NOMO-1 treated with dmso at 0.1 percent for 144 hours (cell line): ENCODE data around the gene DNAJC22.
"Not testable (repeated sequence)": the region's sequence is repeated elsewhere in the genome, so short reads cannot be mapped to it uniquely, and the experiment has no call there.

Experiments
- DNase-seq: peaks from one replicate; lab custom pipeline; 2025; ENCODE audit not compliant: unreplicated experiment; lab: John Stamatoyannopoulos, UW

Gene DNAJC22

DNA sequence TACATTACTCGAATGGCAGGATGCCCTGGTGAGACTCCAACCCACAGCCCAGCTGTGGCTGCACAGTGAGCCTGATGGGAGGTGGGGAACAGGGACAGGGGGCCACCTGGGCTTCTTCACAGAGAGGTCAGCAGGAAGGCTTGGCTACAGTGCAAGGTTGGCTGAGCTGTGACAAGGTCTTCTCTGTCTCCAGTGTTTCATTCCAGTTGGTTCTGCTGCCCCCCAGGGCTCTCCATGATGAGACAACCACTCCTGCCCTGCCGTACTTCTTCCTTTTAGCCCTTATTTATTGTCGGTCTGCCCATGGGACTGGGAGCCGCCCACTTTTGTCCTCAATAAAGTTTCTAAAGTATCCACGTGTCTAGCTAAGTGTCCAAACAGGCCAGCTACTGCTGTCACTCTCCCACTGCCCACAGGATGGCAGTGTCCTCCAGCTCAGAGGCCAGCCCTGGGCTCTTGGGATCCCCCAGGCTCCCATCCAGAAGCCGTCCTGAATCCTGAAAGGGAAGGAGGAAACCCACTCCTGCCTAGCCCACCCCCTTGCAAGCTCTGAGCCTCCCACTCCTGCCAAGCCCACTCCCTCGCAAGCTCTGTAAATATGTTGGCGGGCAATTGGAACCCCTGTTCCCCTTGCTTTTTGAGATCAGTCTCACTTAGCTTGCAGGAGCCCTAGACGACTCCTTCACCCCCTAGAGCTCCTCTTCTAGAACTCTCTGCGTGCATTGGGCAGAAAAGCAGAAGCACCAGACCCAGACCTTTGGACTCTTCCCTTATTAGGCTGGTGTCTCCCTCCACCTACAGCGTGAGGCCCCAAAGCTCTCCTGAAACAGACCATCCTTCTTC, 15.1 kb upstream of the DNAJC22 start:
- DNase-seq, result peak; percentile 91

DNA sequence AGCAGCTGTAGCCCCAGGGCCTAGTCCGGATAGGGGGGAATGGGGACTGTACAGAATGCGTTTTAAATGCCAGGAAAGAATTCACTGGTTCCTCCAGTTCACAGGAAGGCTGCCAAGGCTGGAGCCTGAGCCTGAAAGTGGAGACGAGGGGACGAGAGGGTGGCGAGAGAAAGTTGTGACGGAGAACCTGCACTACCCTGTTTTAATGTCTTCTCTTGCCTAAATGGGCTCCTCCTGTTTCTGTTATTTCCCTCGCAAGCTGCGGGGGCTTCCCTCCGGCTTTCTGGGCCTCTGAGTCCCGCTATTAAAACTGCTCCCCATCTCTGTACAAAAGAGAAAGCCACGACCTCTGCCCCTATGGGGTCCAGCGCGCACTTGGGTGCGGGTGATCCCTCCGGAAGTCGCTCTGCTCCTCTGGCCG, 14.2 kb upstream of the DNAJC22 start:
- no peak for DNase-seq

DNA sequence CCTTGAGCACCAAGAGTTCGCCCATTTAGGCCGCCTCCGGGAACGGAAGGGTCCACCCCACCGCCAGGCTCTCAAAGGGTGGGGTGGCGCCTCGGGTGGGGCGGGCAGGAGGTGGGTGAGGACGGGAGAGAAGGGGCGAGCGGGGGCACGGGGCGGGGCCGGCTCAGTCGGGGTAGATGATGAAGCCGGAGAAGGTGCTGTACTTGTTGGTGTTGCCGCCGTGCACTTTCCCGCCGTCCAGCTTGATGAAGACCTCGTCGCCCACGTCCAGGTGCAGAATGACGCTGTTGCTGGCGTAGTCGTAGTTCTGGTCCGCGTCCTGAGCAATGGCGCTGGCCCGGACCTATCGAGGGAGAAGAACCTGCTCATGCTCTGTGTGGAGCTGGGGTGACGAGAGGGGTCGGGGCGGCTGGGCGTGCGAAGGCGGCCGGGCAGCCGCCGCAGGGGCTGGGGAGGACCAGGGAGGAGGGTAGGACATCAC, 13.8 kb upstream of the DNAJC22 start:
- no peak for DNase-seq

DNA sequence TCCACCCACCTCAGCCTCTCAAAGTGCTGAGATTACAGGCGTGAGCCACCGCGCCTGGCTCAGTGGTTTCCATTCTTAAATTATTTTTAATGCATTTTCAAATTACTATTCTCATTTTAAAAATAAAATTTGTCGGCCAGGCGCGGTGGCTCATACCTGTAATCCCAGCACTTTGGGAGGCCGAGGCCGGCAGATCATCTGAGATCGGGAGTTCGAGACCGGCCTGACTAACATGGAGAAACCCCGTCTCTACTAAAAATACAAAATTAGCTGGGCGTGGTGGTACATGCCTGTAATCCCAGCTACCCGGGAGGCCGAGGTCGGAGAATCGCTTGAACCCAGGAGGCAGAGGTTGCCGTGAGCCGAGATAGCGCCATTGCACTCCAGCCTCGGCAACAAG, 12.9 kb upstream of the DNAJC22 start:
- not testable (repeated sequence) for DNase-seq

DNA sequence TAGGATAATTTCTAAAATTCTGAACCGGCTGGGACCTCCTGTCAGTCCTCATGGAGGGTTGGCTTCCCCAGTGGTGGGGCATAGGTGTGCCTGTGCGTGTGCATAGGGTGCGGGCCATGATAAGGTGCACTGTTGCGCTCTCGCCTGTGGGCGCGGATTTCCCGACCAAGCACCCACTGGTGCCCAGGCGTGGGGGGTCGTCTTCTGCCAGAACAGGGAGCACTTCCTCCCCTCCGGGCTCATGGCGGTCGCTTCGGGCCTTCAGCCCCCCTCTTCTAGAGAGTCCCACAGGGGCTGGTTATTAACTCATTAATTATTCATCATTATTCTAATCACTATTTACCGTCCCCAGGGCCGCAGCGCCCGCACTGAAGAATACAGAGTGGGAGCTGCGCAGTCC, 12.5 kb upstream of the DNAJC22 start:
- DNase-seq, result no peak

DNA sequence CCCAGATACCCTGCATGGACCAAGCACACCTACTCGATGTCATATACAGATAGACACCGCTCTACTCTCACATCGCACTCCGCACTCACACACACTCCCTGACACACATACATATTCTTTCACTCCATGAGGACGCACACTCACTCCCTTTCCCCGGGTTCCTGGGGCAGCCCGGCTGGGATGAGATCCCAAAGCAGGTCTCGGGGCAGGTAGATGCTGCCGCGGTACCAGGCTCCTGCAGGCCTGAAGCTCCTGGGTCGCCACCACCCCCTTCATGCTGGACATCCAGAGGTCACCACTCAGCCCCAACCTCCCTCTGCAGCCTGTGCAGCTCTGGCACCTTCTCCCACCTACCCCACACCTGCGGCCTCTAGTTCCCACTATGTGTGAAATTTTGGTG, 12.0 kb upstream of the DNAJC22 start:
- no peak for DNase-seq

DNA sequence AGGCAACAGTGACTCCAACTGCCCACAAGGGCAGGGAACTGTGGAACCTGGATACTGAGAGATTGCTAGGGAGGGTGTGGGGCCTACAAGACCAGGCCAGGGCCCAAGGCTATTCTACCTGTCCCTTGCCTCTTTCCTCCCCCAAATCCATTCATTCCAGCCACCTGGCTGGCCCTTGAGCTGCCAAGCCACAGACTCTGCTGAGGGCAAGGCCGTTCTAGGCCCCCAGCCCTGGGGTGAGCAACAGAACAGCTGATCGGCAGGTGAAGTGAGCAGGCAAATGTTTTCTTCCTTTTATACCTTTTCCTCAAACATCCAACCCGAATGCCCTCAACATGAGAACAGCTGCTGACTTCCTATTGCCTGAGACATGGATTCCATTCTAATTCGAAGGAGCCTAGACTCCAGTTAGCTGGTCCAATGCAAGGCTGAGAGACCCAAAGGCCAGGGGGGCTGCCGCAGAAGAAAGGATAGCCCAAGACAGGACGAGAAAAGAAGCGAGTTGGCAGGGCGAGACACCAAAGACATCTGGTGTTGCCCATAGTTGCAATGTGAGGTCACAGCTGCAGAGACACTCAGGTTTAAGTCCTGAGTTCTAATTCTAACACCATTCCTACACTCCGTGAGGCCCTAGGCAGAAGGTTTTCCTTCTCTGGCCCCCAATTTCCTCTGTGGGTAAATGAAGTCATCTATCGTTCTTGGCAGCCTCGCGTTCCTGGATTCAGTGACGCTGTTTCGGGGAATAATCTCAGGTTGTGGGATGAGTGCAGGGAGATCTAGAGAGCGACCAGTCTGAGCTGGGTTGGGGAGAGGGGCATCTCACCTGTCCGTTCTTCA, 11.4 kb upstream of the DNAJC22 start:
- no peak for DNase-seq

DNA sequence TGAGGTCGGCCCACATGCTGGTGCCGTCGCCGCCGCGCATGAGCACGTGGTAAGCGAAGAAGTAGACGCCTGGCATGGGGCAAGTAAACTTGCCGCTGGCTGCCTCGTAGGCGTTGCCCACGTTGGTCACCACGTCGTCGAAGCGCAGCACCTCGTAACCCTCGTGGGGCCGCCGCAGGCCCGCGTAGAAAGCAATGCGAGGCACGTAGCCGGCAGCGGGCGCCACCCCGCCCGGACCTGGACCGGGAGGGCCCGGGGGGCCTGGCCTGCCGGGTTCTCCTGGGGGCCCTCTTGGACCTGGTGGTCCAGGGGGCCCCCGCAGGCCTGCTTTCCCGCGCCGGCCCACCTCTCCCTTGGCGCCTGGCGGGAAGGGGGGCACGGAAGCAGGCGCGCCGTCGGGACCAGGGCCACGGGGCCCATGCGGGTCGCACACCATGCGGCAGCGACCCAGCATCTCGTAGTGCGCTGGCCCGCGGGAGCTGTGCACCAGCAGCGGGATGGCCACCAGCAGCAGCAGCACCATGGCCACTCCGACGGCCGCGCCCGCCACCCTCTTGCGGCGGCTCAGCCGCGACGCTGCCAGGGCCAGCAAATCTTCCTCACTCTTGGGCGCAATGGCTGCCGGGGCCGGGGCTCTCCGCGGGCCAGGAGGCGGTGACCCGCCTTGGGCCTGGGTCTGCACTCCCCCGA, 10.6 kb upstream of the DNAJC22 start:
- no peak for DNase-seq

DNA sequence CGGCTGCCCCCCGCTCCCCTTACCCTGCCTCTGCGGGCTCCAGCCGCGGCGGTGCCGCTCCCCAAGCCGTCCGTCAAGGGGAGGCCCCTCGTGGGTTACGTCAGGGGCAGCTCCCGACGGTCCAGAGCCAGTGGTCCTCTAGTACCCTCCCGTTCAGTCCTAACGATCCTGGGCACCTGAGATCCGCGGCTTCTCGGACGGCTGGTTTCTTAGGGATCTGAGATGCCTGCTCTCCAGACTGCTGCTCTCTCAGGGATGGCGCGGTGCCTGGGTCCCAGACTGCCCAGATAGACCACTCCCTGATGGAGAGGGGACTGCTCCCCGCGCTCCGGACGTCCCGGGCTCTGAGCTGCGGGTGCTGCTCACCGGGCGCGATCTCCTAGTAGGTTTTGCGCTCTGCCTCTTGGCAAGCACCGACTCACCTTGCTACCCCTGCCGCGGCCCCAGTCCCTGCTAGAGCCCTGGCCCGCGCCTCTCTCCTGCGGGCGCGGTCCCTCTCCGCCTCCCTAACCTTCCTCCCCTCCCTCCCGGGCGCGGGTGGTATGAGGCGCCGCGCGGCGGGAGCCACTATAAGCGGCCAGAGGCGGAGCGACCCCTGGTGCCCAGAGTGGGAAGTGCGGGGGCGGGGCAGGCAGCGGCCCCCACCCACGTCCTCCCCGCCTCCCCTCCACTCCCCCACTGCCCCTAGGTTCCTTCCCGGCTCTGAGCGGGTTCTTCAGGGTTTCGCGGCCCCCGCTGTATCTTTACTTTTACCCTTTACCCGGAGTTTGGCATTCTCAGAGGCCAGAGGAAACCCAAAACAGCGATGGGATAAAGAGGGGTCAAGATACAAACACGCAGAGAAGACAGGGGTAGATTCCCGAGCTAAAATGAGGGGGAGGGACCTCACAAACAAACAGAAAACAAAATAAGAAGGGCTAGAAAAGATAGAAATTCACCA, 9.8 kb upstream of the DNAJC22 start, which contains the start of gene C1QL4:
C1QL4 (minus strand) TSS at position 544 of the 940 bp plus-strand sequence. CDS start 711 bp downstream, outside the sequence.
- peak; percentile 85 for DNase-seq

DNA sequence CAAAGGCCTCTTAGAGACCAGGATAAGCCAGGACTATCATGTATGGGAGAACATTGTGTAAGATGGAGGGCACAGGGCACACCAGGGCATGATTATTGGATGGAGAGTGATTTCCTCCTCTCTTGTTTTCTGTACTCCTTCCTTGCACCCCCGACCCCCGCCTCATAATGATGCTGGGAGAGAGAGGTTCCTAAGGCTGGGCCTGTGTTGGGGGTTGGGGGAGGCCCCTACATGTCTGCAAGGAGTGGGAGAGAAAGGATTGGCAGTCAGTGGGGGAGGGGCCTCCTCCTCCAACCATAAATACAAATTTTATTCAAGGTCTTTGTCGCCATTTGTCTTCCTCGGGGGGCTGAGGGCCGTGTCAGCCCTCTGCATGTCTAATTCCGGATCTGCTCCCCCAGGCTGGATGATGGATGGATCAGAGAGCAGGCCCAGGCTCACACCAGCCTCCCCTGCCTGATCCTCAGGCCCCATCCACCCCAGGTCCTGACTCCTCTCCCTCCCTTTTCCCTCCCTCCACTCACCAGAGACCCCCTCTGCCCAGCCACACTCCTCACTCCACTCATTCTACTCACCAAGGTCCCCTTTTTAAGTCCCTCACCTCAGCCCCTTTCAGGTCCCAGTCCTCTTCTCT, 7.7 kb upstream of the DNAJC22 start:
- DNase-seq, result no peak

DNA sequence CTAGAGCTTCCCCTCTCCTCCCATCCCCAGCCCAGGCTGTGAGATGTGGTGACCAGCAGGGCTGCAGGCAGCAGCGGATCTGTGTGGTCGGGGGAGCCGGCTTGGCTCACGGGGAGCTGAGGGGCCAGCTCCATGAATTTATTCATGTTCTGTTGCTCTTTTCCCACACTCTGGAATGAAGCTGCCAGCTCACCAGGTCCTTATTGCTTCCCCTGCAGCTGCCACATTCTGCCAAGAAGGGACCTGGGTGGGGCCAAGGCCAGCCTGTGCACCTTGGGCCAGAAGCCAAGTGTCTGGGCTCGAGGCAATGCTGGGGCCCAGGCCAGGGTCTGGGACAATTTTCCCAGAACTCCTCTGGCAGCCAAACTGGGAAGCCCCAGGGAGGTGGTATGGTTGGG, 7.2 kb upstream of the DNAJC22 start:
- DNase-seq, result no peak

DNA sequence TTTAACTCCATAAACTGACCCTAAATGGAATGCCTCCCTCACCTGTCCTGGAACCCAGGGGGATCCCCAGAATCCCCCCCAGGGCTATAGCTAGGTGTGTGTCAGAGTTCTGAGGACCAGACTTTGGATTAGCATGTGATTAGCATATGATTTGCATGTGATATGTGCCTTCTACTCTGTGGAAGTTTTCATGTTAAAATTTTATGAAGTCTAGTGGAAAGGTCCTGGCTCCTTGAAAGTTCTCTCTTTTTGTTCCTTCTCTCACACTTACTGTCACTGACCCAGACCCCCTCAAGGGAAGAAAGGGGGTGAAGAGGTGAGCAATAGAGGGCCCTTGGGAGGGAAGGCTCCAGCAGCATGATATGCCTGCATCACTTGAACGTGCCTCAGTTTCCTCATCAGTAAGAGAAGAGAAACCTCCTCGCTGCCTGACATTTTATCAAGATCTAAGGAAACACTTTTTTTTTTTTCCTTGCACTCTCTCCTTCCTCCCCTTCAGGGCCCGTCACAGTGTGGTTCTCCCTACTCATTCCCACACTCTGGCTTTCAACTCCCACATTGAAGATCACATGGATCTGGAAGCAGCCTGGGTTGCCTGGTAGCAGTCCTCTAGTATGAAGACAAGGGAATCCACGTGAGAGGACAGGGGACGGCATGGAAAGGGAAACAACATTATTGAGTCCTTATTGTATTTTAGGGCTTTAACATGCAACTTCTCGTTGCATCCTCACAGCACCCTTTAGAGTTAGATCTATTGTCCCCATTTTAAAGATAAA, 6.4 kb upstream of the DNAJC22 start:
- no peak for DNase-seq

DNA sequence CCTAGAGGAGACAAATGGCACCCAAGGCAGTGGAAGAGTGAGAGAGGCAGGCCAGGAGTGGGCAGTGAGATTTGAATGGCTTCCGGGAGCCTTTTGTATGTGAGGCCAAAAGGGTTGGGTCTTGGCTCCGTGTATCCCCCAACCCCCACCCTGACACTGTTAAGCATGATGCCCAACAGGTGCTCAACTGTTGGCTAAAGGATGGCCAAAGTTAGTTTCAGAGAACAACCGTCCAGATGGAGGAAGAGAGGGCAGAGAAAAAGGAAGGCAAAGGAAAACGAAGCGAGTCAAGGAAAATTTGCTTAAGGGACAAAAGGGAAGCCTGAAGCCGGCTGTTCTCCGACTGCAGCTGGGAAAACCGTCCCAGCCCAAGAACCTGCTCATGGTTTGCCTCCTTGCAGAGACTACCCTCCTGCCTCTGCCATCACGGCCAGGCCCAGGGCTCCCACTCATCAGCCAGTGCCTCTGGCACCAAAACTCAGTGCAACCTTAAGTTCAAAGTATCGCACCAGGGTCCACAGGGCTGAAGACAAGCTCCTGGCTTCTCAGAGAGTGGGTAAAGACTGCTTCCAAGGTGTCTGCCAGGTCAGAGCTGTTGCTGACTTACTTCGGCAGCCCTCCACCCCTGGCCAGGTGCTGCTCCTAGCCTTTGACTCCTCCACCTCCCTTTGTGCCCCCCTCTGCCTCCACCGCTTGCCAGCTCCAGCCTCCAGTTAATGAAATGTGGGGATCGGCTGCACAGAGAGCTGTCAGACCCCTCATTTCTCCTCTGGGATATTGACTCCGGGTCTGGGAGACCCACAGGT, 5.5 kb upstream of the DNAJC22 start:
- DNase-seq, result no peak

DNA sequence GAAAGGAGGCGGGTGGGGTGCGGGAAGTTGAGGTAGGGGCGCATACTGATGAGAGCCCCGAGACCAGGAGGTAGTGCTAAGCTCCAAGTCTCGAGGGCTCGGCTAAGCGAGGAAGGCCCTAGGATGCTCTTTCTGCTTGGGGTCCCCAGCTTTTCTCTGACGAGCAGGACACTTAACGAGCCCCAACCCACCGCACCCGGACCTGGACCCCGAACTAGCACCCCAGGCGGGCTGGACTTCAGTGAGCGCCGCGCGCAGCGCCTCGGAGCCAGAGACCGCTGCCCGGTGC, 5.0 kb upstream of the DNAJC22 start:
- DNase-seq, result no peak

DNA sequence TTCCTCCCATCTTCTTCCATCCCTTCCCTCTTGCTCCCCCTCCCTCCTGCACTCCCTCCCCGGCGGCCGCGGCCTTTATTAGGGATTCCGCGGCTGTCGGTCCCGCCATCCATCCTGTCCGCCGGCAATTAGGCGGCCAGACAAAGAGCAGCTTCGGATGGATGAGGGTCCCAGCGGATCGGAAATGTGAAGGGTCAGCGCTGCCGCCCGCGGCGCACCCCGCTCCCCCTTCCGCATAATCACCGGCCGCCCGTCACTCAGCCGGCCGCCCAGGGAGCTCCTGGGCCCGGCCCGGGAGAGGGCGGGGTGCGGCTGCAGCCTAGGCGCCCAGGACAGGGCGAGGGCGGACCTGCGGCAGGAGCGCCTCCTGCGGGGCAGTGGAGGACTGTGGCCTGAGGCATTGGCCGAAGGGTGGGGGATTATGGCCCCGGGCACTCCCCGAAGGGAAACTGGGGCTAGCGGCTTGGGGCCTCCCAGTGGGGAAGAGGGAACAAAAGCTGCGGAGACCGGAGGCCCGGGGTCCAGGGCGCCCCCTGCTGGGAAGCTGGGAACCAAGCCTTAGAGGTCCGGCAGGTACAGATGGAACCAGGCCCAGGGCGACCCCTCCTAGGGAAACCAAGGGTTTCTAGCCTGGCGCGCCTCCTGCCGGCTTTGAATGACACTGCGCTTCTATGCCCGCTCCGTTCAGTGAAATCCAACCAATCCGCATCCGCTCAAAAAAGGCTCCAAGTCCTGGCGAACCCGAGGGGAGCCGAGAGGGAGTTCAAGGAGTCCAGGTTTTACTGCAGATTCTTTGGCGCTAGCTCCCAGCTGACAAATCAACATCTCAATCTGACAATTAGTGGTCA, 4.4 kb upstream of the DNAJC22 start:
- peak; percentile 84 for DNase-seq

DNA sequence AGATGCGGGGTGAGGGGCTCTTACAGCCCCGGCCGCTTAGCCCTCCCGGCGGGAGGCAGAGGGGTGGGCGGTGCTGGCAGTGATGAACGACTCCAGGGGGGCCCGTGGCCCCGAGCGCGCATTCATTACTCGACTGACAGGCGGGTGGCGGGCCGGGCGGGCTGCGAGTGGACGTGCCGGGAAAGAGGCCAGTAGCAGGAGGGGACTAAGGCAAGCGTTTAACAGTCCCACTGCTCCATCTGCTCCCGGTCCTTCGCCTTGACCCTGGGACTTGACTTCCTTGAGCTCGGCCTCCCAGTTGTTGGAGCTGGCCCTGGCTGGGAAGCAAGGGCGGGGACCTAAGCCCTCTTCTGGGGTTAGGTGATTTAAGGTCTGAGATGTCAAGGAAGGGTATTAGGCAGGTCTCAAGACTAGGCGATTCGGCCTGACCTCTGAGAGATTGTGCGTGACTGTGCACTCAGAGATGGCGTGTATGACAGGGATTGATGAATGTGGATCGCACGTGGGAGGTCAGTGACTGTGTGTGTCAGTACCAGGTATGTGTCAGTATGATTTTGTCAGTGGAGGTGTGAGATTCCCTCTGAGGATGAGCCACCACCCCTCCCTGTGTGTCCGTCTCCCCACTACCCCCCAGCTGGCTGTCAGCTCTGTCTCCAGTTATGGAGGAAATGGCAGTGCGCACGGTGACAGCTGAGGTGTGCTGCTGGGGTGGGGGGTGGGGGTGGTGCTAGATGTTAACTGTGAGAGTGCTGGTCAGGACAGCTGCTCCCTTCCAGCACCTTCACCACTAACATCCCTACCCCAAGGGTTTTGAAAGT, 3.6 kb upstream of the DNAJC22 start:
- DNase-seq, result no peak
